DMS79 treated with DMSO at 0.1 percent for 48 hours (cell line): ENCODE data around the gene BRD3OS.
A peak's percentile ranks its signal among the peaks of the same experiment; 100 is the strongest.

Experiments used
- DNase-seq: peaks from one replicate; lab custom pipeline; 2025; lab: John Stamatoyannopoulos, UW

Gene BRD3OS

GRCh38 chr9:134052491-134052890 lies 27.2 kb downstream of the BRD3OS start:
- no peak for DNase-seq

GRCh38 chr9:134052941-134053340 lies 27.7 kb downstream of the BRD3OS start:
- DNase-seq = no peak

- peak; percentile 24 for DNase-seq
Observed at GRCh38 chr9:134053401-134053871, 28.2 kb downstream of the BRD3OS start.

- DNase-seq = no peak
Observed at GRCh38 chr9:134053941-134054761, 28.9 kb downstream of the BRD3OS start.

GRCh38 chr9:134054891-134055811 lies 29.9 kb downstream of the BRD3OS start:
- no peak for DNase-seq

GRCh38 chr9:134055981-134056461 lies 30.7 kb downstream of the BRD3OS start:
- peak; percentile 69 for DNase-seq

GRCh38 chr9:134056483-134057306 lies 31.4 kb downstream of the BRD3OS start:
- DNase-seq = no peak

GRCh38 chr9:134057307-134057657 lies 32.0 kb downstream of the BRD3OS start:
- no peak for DNase-seq

- DNase-seq = no peak
Observed at GRCh38 chr9:134057751-134058701, 32.7 kb downstream of the BRD3OS start.

GRCh38 chr9:134058716-134059115 lies 33.4 kb downstream of the BRD3OS start:
- DNase-seq = no peak

- DNase-seq = no peak
Observed at GRCh38 chr9:134059188-134059641, 33.9 kb downstream of the BRD3OS start.

GRCh38 chr9:134059661-134060395 lies 34.5 kb downstream of the BRD3OS start:
- no peak for DNase-seq

- DNase-seq = no peak
Observed at GRCh38 chr9:134060546-134060945, 35.3 kb downstream of the BRD3OS start.

GRCh38 chr9:134061019-134061687 lies 35.9 kb downstream of the BRD3OS start:
- no peak for DNase-seq

- no peak for DNase-seq
Observed at GRCh38 chr9:134061688-134062371, 36.5 kb downstream of the BRD3OS start.

GRCh38 chr9:134062461-134063087 lies 37.3 kb downstream of the BRD3OS start:
- DNase-seq = no peak

- DNase-seq = no peak
Observed at GRCh38 chr9:134063088-134063570, 37.8 kb downstream of the BRD3OS start.
